Measurements from ENCODE around the gene SNAPC2.

GRCh38 chr19:7897292-7897691 is 22.8 kb upstream of the SNAPC2 start:
- no peak for TF ChIP-seq CTCF (IDR thresholded peaks at IDR 0.05)
- TF ChIP-seq POLR2A (IDR thresholded peaks at IDR 0.05): no peak
- no peak for TF ChIP-seq EP300 (IDR thresholded peaks at IDR 0.05; ENCODE audit: low read depth)
- no peak for TF ChIP-seq POLR2AphosphoS5 (IDR thresholded peaks at IDR 0.05)

Data from transverse colon (tissue), 4 donors.